ENCODE results near the gene EPS8. TPM values are rescaled to one million over a fixed set of nuclear protein-coding genes. Genes with fewer than 3 reads are reported as not detected.

Gene EPS8
- polyA plus RNA-seq, 1 donor (not counting 4 experiments of a cell fraction or from before 2014, with no cell fraction given), result 4.0 TPM

- no peaks in the 10 kb centered on the region for H4K20me1 ChIP-seq (ENCODE audit: control insufficient read depth, extremely low read depth, insufficient read depth, low read length)
- dilution Hi-C loops (cut with MboI; ENCODE audit: extremely low pct_ligation_motif_present, low sequenced_read_pairs), result loop anchor here (25.0 kb wide), 1 partner anchor 245 kb away; no protein-coding TSS in a partner anchor
- no peak overlapping the region for H3K27ac ChIP-seq (ENCODE audit: control insufficient read depth, insufficient read depth, low read length)
- H3K36me3 ChIP-seq (ENCODE audit: control insufficient read depth in 2 of 2, extremely low read depth in 1 of 2, insufficient read depth in 2 of 2, low read length in 2 of 2), result no peaks in the 10 kb centered on the region
- H3K79me2 ChIP-seq (ENCODE audit: control insufficient read depth, insufficient read depth, low read length), result no peaks in the 10 kb centered on the region
- FAIRE-seq, result no peak
- TF ChIP-seq EZH2 (IDR thresholded peaks at IDR 0.05; ENCODE audit: low read length) (no peak), CTCF (optimal IDR thresholded peaks at IDR 0.05 in 1 of 3, IDR thresholded peaks at IDR 0.05 in 1 of 3, conservative IDR thresholded peaks at IDR 0.05 in 1 of 3; ENCODE audit: extremely low read depth in 1 of 3, insufficient read depth in 2 of 3, low read length in 3 of 3) (no peak)
- H2AFZ ChIP-seq (ENCODE audit: control insufficient read depth, low read length), result no peak overlapping the region
- no peak overlapping the region for H3K4me3 ChIP-seq (ENCODE audit: control insufficient read depth in 2 of 3, extremely low read depth in 1 of 3, insufficient read depth in 2 of 3, low read depth in 1 of 3, low read length in 3 of 3)
- no peaks in the 10 kb centered on the region for H3K27me3 ChIP-seq (ENCODE audit: control insufficient read depth, extremely low read depth, insufficient read depth, low read length)
- no peaks in the 10 kb centered on the region for H3K9me3 ChIP-seq (ENCODE audit: control insufficient read depth, low read depth, low read length)
- H3K9ac ChIP-seq (ENCODE audit: control insufficient read depth, extremely low read depth, insufficient read depth, low read length), result no peak overlapping the region
- no peak overlapping the region for H3K4me2 ChIP-seq (ENCODE audit: control insufficient read depth, extremely low read depth, insufficient read depth, low read depth, low read length)
- no peak for DNase-seq (ENCODE audit: low read depth, low spot score)
- H3K4me1 ChIP-seq (ENCODE audit: control insufficient read depth, extremely low read depth, insufficient read depth, low read length), result peaks cover 8% of the 10 kb centered on the region
- no peaks in the 10 kb centered on the region for H3K9me1 ChIP-seq (ENCODE audit: control insufficient read depth, extremely low read depth, insufficient read depth, low read length)
These were observed 197.4 kb downstream of the EPS8 start for GRCh38 chr12:15591811-15592210.

GRCh38 chr12:15590180-15590826 lies 198.9 kb downstream of the EPS8 start:
- Histone ChIP-seq H2AFZ (ENCODE audit: control insufficient read depth, low read length) (peak overlapping the region; percentile 96), H4K20me1 (ENCODE audit: control insufficient read depth, extremely low read depth, insufficient read depth, low read length) (no peaks in the 10 kb centered on the region), H3K79me2 (ENCODE audit: control insufficient read depth, insufficient read depth, low read length) (no peaks in the 10 kb centered on the region), H3K36me3 (ENCODE audit: control insufficient read depth in 2 of 2, extremely low read depth in 1 of 2, insufficient read depth in 2 of 2, low read length in 2 of 2) (no peaks in the 10 kb centered on the region), H3K9me3 (ENCODE audit: control insufficient read depth, low read depth, low read length) (no peaks in the 10 kb centered on the region), H3K9me1 (ENCODE audit: control insufficient read depth, extremely low read depth, insufficient read depth, low read length) (no peaks in the 10 kb centered on the region), H3K4me3 (ENCODE audit: control insufficient read depth in 2 of 3, extremely low read depth in 1 of 3, insufficient read depth in 2 of 3, low read depth in 1 of 3, low read length in 3 of 3) (peak overlapping the region; percentile 1 to 72 (median 63)), H3K4me1 (ENCODE audit: control insufficient read depth, extremely low read depth, insufficient read depth, low read length) (peaks cover 8% of the 10 kb centered on the region), H3K9ac (ENCODE audit: control insufficient read depth, extremely low read depth, insufficient read depth, low read length) (peak overlapping the region; percentile 41), H3K4me2 (ENCODE audit: control insufficient read depth, extremely low read depth, insufficient read depth, low read depth, low read length) (peak overlapping the region; percentile 99), H3K27ac (ENCODE audit: control insufficient read depth, insufficient read depth, low read length) (peak overlapping the region; percentile 17), H3K27me3 (ENCODE audit: control insufficient read depth, extremely low read depth, insufficient read depth, low read length) (no peaks in the 10 kb centered on the region)
- peak; percentile 91 for FAIRE-seq
- TF ChIP-seq CTCF (optimal IDR thresholded peaks at IDR 0.05 in 1 of 3, IDR thresholded peaks at IDR 0.05 in 1 of 3, conservative IDR thresholded peaks at IDR 0.05 in 1 of 3; ENCODE audit: extremely low read depth in 1 of 3, insufficient read depth in 2 of 3, low read length in 3 of 3), result peak; percentile 77 to 90 (median 83)
- TF ChIP-seq EZH2 (IDR thresholded peaks at IDR 0.05; ENCODE audit: low read length), result no peak
- dilution Hi-C loops (cut with MboI; ENCODE audit: extremely low pct_ligation_motif_present, low sequenced_read_pairs), result loop anchor here (25.0 kb wide), 1 partner anchor 247 kb away; no protein-coding TSS in a partner anchor
- DNase-seq (ENCODE audit: low read depth, low spot score), result no peak
